Ishikawa (cell line): ENCODE measurements around the gene ZDHHC19.

Source experiments
- CREB1 ChIP-seq: IDR thresholded peaks from 2 replicates; pipeline ENCODE4 v1.6.1; 2012; ENCODE audit warnings: low read depth
- FOXM1 ChIP-seq: IDR thresholded peaks from 2 replicates; pipeline ENCODE4 v1.6.1; 2012; ENCODE audit warnings: low read depth, borderline replicate concordance
- MAX ChIP-seq: IDR thresholded peaks from 2 replicates; pipeline ENCODE4 v1.6.1; 2012
- NFIC ChIP-seq: IDR thresholded peaks from 2 replicates; pipeline ENCODE4 v1.6.1; 2012
- RAD21 ChIP-seq: IDR thresholded peaks from 2 replicates; pipeline ENCODE4 v1.6.1; 2012; ENCODE audit warnings: low read depth
- REST ChIP-seq: IDR thresholded peaks from 2 replicates; pipeline ENCODE4 v1.6.1; 2012; ENCODE audit warnings: low read depth, mild to moderate bottlenecking
- TAF1 ChIP-seq: IDR thresholded peaks from 2 replicates; pipeline ENCODE4 v1.6.1; 2012; ENCODE audit warnings: low read depth, mild to moderate bottlenecking
- TEAD4 ChIP-seq: IDR thresholded peaks from 2 replicates; pipeline ENCODE4 v1.6.1; 2012
- YY1 ChIP-seq: IDR thresholded peaks from 2 replicates; pipeline ENCODE4 v1.6.1; 2012; ENCODE audit warnings: low read depth

GRCh38 chr3:196169836-196170240 is 41.4 kb downstream of the ZDHHC19 start:
- TF ChIP-seq REST (no peak), CREB1 (no peak), NFIC (no peak), YY1 (no peak), RAD21 (no peak), FOXM1 (no peak), TAF1 (no peak), TEAD4 (no peak), MAX (no peak)
